ENCODE measurements around the gene LPCAT4.

The LPCAT4 gene

GRCh38 chr15:34336231-34336990, 30.6 kb downstream of the LPCAT4 start:
- no peak for DNase-seq

DNA sequence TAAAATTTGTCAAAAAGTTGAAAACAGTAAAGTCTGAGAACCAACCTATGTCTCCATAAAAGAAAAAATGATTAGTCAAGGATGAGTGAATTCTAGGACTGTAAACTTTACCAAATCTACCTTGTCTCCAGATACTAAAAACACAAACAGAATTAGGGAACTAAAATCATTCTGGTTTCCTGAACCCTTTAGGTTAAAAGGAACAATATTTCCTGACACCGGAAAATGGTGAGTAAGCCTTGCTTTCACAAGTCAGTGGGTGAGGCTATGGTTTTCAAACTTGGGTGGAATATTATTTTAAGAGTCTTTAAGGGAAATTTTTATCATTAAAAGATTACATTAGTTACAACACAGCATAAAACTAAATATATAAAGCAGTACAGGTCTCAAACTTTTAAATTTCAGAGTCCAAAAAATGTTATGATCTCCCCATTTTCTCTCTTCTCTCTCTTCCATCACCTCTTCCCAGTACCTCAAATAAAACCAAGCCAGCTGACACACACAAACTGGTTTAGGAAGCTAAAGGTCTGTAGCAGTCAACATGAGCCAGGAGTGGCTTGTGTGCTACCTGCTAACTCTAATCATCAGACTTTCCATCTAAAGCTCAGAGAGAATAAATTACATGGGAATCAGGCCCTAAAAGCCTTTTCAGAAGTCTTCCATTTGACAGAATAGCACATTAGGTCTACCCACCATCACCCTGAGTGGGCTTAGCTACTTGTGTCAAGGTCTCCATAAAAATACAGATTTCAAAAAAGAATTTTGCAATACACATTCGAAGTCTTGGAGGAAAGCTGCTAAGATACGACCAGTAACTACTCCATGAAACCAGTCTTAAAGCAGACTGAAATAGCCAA, 31.6 kb downstream of the LPCAT4 start:
- DNase-seq, result no peak

- DNase-seq, result no peak
Measured at GRCh38 chr15:34334672-34335071, 32.3 kb downstream of the LPCAT4 start.

DNA sequence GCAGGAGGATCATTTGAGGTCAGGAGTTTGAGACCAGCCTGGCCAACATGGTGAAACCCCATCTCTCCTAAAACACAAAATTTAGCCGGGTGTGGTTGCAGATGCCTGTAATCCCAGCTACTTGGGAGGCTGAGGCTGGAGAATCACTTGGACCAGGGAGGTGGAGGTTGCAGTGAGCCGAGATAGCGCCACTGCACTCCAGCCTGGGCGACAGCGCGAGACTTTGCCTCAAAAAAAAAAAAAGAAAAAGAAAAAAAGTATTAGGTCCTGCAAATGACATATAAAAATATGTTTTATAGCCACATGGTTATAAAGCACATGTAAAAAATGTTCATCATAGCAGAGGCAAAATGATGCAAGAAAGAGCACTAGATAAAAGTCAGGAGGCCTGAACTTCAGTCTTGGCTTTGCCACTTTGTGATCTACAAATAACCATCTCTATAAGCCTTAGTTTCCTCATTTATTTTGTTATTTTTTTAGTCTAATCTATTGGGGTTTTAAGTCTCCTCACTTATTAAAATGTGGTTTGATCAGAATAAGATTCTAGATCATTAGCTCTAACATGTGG, 34.4 kb downstream of the LPCAT4 start:
- DNase-seq, result no peak

DNA sequence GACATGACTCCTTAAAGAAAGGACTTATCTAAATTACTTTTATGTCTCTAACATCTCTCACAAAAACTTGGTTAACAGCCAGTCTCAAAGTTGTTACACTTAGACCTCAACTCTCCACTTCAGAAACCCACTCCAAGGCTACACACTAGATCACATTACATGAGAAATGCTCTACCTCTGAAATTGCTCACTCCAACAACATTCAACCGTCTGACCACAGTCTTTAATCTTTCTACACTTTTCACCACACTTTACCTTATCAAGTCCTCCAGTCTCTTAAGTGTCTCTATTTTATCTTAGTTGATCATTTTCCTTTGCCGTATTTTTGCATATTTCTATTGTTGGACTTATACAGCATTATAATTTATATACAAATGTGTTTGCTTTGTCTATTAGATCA, 35.2 kb downstream of the LPCAT4 start:
- no peak for DNase-seq

DNA sequence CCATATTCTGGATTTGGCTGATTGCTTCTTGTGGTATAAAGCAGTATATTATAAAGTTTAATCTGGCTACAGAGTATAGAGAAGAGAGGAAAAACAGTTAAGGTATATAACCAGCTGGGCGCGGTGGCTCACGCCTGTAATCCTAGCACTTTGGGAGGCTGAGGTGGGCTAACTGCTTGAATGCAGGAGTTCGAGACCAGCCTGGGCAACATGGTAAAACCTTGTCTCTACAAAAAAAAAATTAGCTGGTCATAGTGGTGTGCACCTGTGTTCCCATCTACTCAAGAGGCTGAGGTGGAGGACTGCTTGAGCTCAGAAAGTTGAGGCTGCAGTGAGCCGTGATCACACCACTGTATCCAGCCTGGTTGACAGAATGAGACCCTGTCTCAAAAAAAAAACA, 36.7 kb downstream of the LPCAT4 start:
- no peak for DNase-seq

GRCh38 chr15:34329006-34329405, 38.0 kb downstream of the LPCAT4 start:
- DNase-seq, result no peak

DNA sequence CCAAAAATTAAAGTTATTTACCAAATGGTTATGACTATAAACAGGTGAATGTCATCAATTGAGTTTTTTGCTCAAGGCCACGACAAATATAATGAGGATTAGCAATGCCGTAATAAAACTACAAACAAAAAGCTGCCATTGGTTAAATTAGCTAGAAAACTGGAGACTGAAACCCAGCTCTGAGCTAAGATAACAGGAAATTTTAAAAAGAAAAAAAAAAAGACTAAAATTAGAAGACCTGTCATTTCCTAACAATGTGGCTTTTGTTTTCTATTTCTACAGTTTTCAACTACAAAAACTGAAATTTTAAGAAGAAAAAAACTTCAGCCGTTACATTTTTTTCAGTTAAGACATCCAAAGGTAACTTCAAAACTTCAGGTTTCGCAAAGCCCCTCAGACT, 39.1 kb downstream of the LPCAT4 start:
- DNase-seq, result no peak

GRCh38 chr15:34325368-34325767, 41.6 kb downstream of the LPCAT4 start:
- no peak for DNase-seq

DNA sequence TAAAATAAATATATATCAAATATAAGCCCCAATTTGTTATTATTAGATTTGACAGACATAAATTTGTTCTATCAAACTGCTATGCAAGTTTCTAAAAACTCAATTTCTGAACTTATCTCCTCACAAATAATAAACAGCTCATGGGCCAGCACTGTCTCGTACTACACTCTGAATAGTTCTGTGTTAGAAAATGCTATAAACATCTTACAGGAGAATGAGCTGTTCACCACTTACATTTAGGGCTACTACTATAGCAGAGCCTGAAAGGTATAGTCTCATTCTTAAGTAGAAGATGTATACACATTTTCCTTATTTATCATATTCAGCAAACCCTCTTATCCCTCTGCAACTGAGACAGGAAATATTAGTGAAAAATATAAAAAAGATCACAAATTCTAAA, 42.1 kb downstream of the LPCAT4 start:
- no peak for DNase-seq

DNA sequence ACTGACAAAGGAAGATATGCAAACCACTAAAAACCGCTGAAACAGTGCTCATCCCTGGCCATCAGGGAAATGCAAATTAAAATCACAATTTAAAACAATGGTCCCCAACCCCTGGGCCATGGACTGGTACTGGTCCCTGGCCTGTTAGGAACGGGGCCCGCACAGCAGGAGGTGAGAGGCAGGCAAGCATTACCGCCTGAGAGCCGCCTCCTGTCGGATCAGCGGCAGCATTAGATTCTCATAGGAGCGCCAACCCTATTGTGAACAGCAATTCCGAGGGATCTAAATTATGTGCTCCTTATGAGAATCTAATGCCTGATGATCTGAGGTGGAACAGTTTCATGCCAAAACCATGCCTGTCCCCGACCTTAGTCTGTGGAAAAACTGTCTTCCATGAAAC, 43.8 kb downstream of the LPCAT4 start:
- no peak for DNase-seq

GRCh38 chr15:34318277-34319079, 48.5 kb downstream of the LPCAT4 start:
- DNase-seq, result no peak

- DNase-seq, result no peak
Measured at GRCh38 chr15:34314491-34315490, 52.2 kb downstream of the LPCAT4 start.

- DNase-seq, result no peak
Measured at GRCh38 chr15:34311563-34311962, 55.4 kb downstream of the LPCAT4 start.

Measured in activated CD4-positive, alpha-beta T cell treated with anti-CD3 and anti-CD28 coated beads for 48 hours (primary cell).